Measurements from ENCODE around the gene ADGRF4.

ADGRF4 gene

GRCh38 chr6:47681201-47681990 is 17.0 kb upstream of the ADGRF4 start:
- no peak for ATAC-seq

GRCh38 chr6:47686411-47686810 is 12.0 kb upstream of the ADGRF4 start:
- no peak for ATAC-seq

- no peak for ATAC-seq
Measured at GRCh38 chr6:47687432-47687831, 10.9 kb upstream of the ADGRF4 start.

- ATAC-seq = no peak
Measured at GRCh38 chr6:47690214-47690613, 8.2 kb upstream of the ADGRF4 start.

GRCh38 chr6:47690791-47691190 is 7.6 kb upstream of the ADGRF4 start:
- ATAC-seq = no peak

GRCh38 chr6:47697925-47698324 is 455 bp upstream of the ADGRF4 start:
- ATAC-seq = no peak

- ATAC-seq = no peak
Measured at GRCh38 chr6:47700053-47700452, 1.7 kb downstream of the ADGRF4 start.

GRCh38 chr6:47700596-47700995 is 2.2 kb downstream of the ADGRF4 start:
- no peak for ATAC-seq

GRCh38 chr6:47701363-47701762 is 3.0 kb downstream of the ADGRF4 start:
- ATAC-seq = peak; percentile 24 to 41

GRCh38 chr6:47709160-47709559 is 10.8 kb downstream of the ADGRF4 start:
- no peak for ATAC-seq

GRCh38 chr6:47710295-47710694 is 11.9 kb downstream of the ADGRF4 start:
- ATAC-seq = no peak

- no peak for ATAC-seq
Measured at GRCh38 chr6:47713200-47713599, 14.8 kb downstream of the ADGRF4 start.

GRCh38 chr6:47714802-47715201 is 16.4 kb downstream of the ADGRF4 start:
- no peak for ATAC-seq

GRCh38 chr6:47715782-47716181 is 17.4 kb downstream of the ADGRF4 start:
- ATAC-seq = peak; percentile 39 to 69

GRCh38 chr6:47716207-47716606 is 17.8 kb downstream of the ADGRF4 start:
- ATAC-seq = no peak

GRCh38 chr6:47718571-47718970 is 20.2 kb downstream of the ADGRF4 start:
- ATAC-seq = no peak

GRCh38 chr6:47721189-47721588 is 22.8 kb downstream of the ADGRF4 start:
- ATAC-seq = no peak

GRCh38 chr6:47722194-47722593 is 23.8 kb downstream of the ADGRF4 start:
- ATAC-seq = no peak

GRCh38 chr6:47724300-47724699 is 25.9 kb downstream of the ADGRF4 start:
- no peak for ATAC-seq

GRCh38 chr6:47727391-47727790 is 29.0 kb downstream of the ADGRF4 start:
- no peak for ATAC-seq

GRCh38 chr6:47729019-47729418 is 30.6 kb downstream of the ADGRF4 start:
- ATAC-seq = peak; percentile 79 to 82

- ATAC-seq = no peak
Measured at GRCh38 chr6:47729457-47729856, 31.1 kb downstream of the ADGRF4 start.

GRCh38 chr6:47733879-47734558 is 35.6 kb downstream of the ADGRF4 start:
- ATAC-seq = no peak

GRCh38 chr6:47734831-47735481 is 36.6 kb downstream of the ADGRF4 start:
- no peak for ATAC-seq

Measured in activated CD4-positive, CD25-positive, alpha-beta regulatory T cell treated with anti-CD3 and anti-CD28 coated beads, Interleukin-2, amount 50 U/mL, for 24 hours (primary cell).